22Rv1 (cell line): ENCODE data around the gene IL1F10.

Source experiments
- ZFX ChIP-seq: fragments of 450-650 bp; IDR thresholded peaks from 2 replicates; pipeline ENCODE4 v1.6.1; 2017; ENCODE audit warnings: antibody characterized with exemption, borderline replicate concordance
- TF ChIP-seq, protein P1 (sequence below): fragments of 450-650 bp; IDR thresholded peaks from 2 replicates; pipeline ENCODE4 v1.5.1; 2017; ENCODE audit warnings: mild to moderate bottlenecking

DNA sequence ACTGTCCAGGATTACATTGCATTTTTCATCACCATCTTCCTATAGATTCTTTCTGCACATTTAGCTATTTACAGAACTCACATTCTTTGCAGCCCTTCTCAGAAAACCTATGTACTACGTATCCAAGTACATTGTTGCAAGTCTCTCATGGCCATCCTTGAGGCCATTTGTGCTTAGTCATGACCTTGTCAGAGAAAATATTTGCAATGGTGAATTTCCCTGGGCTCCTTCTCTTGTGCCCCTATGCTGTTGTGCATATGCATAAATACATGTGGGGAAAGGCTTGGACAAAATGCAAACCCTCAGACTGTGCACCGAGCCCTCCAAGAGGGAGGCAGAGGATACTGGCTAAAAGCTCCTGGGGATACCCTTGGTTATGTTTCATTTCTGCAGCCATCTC is 43.0 kb upstream of the IL1F10 start:
- TF ChIP-seq, protein P1, sequence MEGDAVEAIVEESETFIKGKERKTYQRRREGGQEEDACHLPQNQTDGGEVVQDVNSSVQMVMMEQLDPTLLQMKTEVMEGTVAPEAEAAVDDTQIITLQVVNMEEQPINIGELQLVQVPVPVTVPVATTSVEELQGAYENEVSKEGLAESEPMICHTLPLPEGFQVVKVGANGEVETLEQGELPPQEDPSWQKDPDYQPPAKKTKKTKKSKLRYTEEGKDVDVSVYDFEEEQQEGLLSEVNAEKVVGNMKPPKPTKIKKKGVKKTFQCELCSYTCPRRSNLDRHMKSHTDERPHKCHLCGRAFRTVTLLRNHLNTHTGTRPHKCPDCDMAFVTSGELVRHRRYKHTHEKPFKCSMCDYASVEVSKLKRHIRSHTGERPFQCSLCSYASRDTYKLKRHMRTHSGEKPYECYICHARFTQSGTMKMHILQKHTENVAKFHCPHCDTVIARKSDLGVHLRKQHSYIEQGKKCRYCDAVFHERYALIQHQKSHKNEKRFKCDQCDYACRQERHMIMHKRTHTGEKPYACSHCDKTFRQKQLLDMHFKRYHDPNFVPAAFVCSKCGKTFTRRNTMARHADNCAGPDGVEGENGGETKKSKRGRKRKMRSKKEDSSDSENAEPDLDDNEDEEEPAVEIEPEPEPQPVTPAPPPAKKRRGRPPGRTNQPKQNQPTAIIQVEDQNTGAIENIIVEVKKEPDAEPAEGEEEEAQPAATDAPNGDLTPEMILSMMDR = no peak
- no peak for TF ChIP-seq ZFX
